Mesothelial cell of epicardium (in vitro differentiated cells): ENCODE results near the gene PSMB9. TPM values are rescaled to one million over a fixed set of nuclear protein-coding genes. Genes with fewer than 3 reads are reported as not detected.

Experiments
- DNase-seq, 2 experiments: peaks; one replicate each; pipeline ENCODE4 v3.0.0; 2021; ENCODE audit warnings: low spot score in 2 of 2; ENCODE audit not compliant: unreplicated experiment in 2 of 2
- H3K27ac Mint-ChIP-seq: 2 replicates; pipeline ENCODE4 v1.8.0; 2021; ENCODE audit warnings: mixed read lengths
- H3K27me3 Mint-ChIP-seq: 2 replicates; pipeline ENCODE4 v1.8.0; 2021; ENCODE audit warnings: low read depth, mixed read lengths
- H3K36me3 Mint-ChIP-seq: 2 replicates; pipeline ENCODE4 v1.8.0; 2021; ENCODE audit warnings: mixed read lengths
- H3K4me1 Mint-ChIP-seq: 2 replicates; pipeline ENCODE4 v1.8.0; 2021; ENCODE audit warnings: mixed read lengths
- H3K4me3 Mint-ChIP-seq: 2 replicates; pipeline ENCODE4 v1.8.0; 2021; ENCODE audit warnings: mild to moderate bottlenecking, moderate library complexity, mixed read lengths
- H3K9me3 Mint-ChIP-seq: 2 replicates; pipeline ENCODE4 v1.8.0; 2021; ENCODE audit warnings: mixed read lengths
- CTCF ChIP-seq: fragments of 200-600 bp; sonication (generic); IDR thresholded peaks from one replicate; pipeline ENCODE4 v1.5.0; 2021; ENCODE audit warnings: antibody characterized with exemption; ENCODE audit not compliant: unreplicated experiment
- total RNA-seq: library from RNA; stranded (reverse); gene quantifications from 3 replicates; pipeline ENCODE4 v1.2.1, GENCODE V29; 2021

Gene PSMB9
- total RNA-seq, 1 donor from 2014 or later = not detected

DNA sequence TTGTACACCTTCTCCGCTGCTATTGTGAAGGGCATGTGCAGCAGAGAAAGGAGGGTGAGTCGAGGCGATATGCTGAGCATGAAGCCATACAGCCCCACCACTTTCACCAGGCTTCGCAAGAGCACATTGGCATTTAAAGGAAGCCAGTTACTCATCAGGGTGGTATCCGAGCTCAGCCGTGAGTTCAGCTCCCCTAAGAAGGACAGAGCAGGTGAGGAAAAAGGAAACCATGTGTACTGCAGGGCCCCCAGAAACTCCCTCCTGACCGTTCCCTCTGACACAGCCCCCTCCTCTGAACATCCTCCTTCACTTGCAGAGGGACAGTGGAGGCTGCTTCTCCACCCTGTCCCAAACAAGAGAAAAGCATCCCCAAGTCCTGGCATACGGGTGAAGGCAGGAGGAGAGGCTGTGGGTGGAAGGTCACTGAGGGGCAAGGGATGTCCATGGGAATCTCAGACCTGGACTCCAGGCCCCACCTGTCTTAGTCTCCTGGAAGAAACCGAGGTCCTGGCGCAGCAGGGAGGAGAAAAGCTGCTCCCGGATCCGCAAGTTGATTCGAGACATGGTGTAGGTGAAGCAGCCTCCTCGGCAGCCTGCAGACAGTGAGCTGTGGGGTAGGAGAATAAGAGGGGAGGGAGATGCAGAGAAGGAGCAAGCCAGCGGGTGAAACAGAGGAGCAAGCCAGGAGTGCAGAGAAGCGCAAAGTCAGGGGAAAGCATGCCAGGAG is 18.7 kb upstream of the PSMB9 start:
- Mint-ChIP-seq H3K27ac (no peak overlapping the region), H3K36me3 (peaks cover 10% of the 10 kb centered on the region), H3K4me3 (no peak overlapping the region)

GRCh38 chr6:32836873-32837272 is 17.1 kb upstream of the PSMB9 start:
- peak overlapping the region; percentile 87 for H3K4me3 Mint-ChIP-seq
- H3K27ac Mint-ChIP-seq = no peak overlapping the region
- peaks cover 13% of the 10 kb centered on the region for H3K36me3 Mint-ChIP-seq
- peaks cover 11% of the 10 kb centered on the region for H3K4me1 Mint-ChIP-seq
- no peak for TF ChIP-seq CTCF
- no peak for DNase-seq
- H3K9me3 Mint-ChIP-seq = no peaks in the 10 kb centered on the region
- H3K27me3 Mint-ChIP-seq = peaks cover 5% of the 10 kb centered on the region

More for the DNA sequence above, 18.7 kb upstream of the PSMB9 start:
- no peak for DNase-seq
- TF ChIP-seq CTCF = no peak
- Mint-ChIP-seq H3K4me1 (peaks cover 11% of the 10 kb centered on the region), H3K27me3 (no peaks in the 10 kb centered on the region), H3K9me3 (no peaks in the 10 kb centered on the region)

- Mint-ChIP-seq H3K4me1 (peaks cover 11% of the 10 kb centered on the region), H3K27me3 (peaks cover 11% of the 10 kb centered on the region), H3K4me3 (peak overlapping the region; percentile 87), H3K36me3 (peaks cover 18% of the 10 kb centered on the region), H3K27ac (no peak overlapping the region), H3K9me3 (no peaks in the 10 kb centered on the region)
- DNase-seq = no peak
- TF ChIP-seq CTCF = no peak
These were observed 16.3 kb upstream of the PSMB9 start for GRCh38 chr6:32837651-32838113.

GRCh38 chr6:32838114-32838958 is 15.7 kb upstream of the PSMB9 start, which contains the start of gene TAP2:
TAP2 (minus strand) TSS chr6:32838739; CDS start chr6:32838233, 506 bp downstream.
- Mint-ChIP-seq H3K4me1 (peaks cover 11% of the 10 kb centered on the region), H3K9me3 (no peaks in the 10 kb centered on the region), H3K4me3 (peak within 1 kb of the TSS; percentile 87), H3K27ac (peak within 1 kb of the TSS; percentile 89), H3K27me3 (peaks cover 17% of the 10 kb centered on the region), H3K36me3 (peaks cover 18% of the 10 kb centered on the region)
- peak; percentile 91 for TF ChIP-seq CTCF
- DNase-seq = peak; percentile 91 to 100

- DNase-seq = no peak
- H3K36me3 Mint-ChIP-seq = peaks cover 12% of the 10 kb centered on the region
- no peak overlapping the region for H3K4me3 Mint-ChIP-seq
- H3K4me1 Mint-ChIP-seq = peaks cover 17% of the 10 kb centered on the region
- H3K9me3 Mint-ChIP-seq = no peaks in the 10 kb centered on the region
- no peak overlapping the region for H3K27ac Mint-ChIP-seq
- no peak for TF ChIP-seq CTCF
- peaks cover 26% of the 10 kb centered on the region for H3K27me3 Mint-ChIP-seq
These were observed 14.6 kb upstream of the PSMB9 start for GRCh38 chr6:32839356-32839755.
